Colon (tissue), 2 donors: Measurements from ENCODE around the gene CYP51A1.
"Not testable (repeated sequence)": the region's sequence is repeated elsewhere in the genome, so short reads cannot be mapped to it uniquely, and the experiment has no call there.

Source experiments
- FAIRE-seq: peaks from 2 replicates; lab custom pipeline; 2012; peaks lifted over from hg19 to GRCh38; lab: Jason Lieb, UNC
- donor health status: control.
- donor health status: control.

Gene CYP51A1

GRCh38 chr7:92134271-92135051 is at the start of gene CYP51A1:
CYP51A1 (minus strand) TSS chr7:92134477; CDS start chr7:92134364, 113 bp downstream.
- FAIRE-seq = no peak

- no peak for FAIRE-seq
These were observed 44.9 kb upstream of the CYP51A1 start, which contains the start of gene LRRD1 for GRCh38 chr7:92178928-92179924. LRRD1 (minus strand) TSS chr7:92179142; CDS start chr7:92165202, 13,940 bp downstream.

- no peak for FAIRE-seq
These were observed 43.1 kb upstream of the CYP51A1 start for GRCh38 chr7:92177362-92177761.

- not testable (repeated sequence) for FAIRE-seq
These were observed 35.3 kb upstream of the CYP51A1 start for GRCh38 chr7:92169529-92169928.

- no peak for FAIRE-seq
These were observed 27.0 kb upstream of the CYP51A1 start for GRCh38 chr7:92161271-92161670.

- no peak for FAIRE-seq
These were observed 24.6 kb upstream of the CYP51A1 start for GRCh38 chr7:92158660-92159575.

- FAIRE-seq = no peak
These were observed 22.7 kb upstream of the CYP51A1 start for GRCh38 chr7:92156990-92157389.

GRCh38 chr7:92155108-92155739 is 20.9 kb upstream of the CYP51A1 start:
- no peak for FAIRE-seq

- no peak for FAIRE-seq
These were observed 16.3 kb upstream of the CYP51A1 start for GRCh38 chr7:92150450-92151017.

GRCh38 chr7:92149736-92150239 is 15.5 kb upstream of the CYP51A1 start:
- no peak for FAIRE-seq

- FAIRE-seq = not testable (repeated sequence)
These were observed 9.1 kb upstream of the CYP51A1 start for GRCh38 chr7:92143192-92143880.

GRCh38 chr7:92142791-92143190 is 8.5 kb upstream of the CYP51A1 start:
- not testable (repeated sequence) for FAIRE-seq

- FAIRE-seq = no peak
These were observed 6.9 kb upstream of the CYP51A1 start for GRCh38 chr7:92141161-92141560.

GRCh38 chr7:92137557-92137956 is 3.3 kb upstream of the CYP51A1 start:
- no peak for FAIRE-seq

GRCh38 chr7:92135052-92135889 is 994 bp upstream of the CYP51A1 start:
- FAIRE-seq = no peak

GRCh38 chr7:92133737-92134270 is 473 bp downstream of the CYP51A1 start:
- FAIRE-seq = no peak

- no peak for FAIRE-seq
These were observed 1.0 kb downstream of the CYP51A1 start for GRCh38 chr7:92133133-92133736.

- FAIRE-seq = no peak
These were observed 2.4 kb downstream of the CYP51A1 start for GRCh38 chr7:92131764-92132330.
